ENCODE data around the gene PGGHG.
"Not testable (repeated sequence)": the region's sequence is repeated elsewhere in the genome, so short reads cannot be mapped to it uniquely, and the experiment has no call there.

PGGHG gene

DNA sequence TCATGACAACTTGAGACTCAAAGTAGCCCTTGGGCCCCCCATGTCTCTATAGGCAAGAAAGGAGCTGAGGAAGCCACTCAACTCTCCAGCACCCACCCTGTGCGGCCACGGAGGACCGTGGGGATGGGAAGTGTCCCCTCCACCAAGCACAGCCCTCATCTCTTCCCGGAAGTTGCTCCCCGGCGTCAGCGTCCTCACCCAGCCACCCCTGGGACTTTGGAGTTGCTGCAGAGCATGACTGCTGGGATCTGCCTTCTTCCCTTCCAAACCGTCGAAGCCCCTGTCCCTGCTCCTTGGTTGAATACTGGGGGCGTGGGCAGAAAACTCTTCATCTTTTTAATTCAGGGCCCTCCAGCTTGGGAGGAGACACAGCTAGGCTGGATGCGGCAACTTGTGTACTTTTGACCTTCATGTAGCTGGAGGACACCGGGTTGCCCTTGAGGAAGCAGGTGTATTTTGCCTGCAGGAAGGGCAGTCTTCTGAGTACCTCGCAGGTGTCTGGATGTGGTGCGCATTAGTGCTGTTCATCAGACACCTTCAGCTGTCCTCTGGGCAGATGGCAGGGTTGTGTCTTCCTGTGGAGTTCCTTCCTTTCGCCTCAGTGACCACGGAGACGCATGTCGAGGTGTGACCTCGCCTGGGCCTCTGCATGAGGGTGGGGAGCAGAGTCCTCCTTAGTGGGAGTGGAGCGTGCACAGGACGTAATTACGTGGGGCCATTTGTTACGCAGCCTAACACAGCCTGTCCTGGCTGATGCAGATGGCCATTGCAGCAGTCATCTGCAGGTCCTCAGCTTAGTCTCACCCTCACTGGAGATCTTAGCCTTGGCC lies 43.9 kb downstream of the PGGHG start:
- DNase-seq, result no peak

GRCh38 chr11:333616-334263 lies 44.8 kb downstream of the PGGHG start:
- DNase-seq, result not testable (repeated sequence)

- DNase-seq, result no peak
Measured at GRCh38 chr11:334264-334994, 45.5 kb downstream of the PGGHG start.

GRCh38 chr11:335779-336658 lies 47.1 kb downstream of the PGGHG start:
- DNase-seq, result no peak

- no peak for DNase-seq
Measured at GRCh38 chr11:336659-337198, 47.8 kb downstream of the PGGHG start.

- DNase-seq, result no peak
Measured at GRCh38 chr11:337711-338110, 48.8 kb downstream of the PGGHG start.

GRCh38 chr11:339963-340362 lies 51.0 kb downstream of the PGGHG start:
- DNase-seq, result no peak

DNA sequence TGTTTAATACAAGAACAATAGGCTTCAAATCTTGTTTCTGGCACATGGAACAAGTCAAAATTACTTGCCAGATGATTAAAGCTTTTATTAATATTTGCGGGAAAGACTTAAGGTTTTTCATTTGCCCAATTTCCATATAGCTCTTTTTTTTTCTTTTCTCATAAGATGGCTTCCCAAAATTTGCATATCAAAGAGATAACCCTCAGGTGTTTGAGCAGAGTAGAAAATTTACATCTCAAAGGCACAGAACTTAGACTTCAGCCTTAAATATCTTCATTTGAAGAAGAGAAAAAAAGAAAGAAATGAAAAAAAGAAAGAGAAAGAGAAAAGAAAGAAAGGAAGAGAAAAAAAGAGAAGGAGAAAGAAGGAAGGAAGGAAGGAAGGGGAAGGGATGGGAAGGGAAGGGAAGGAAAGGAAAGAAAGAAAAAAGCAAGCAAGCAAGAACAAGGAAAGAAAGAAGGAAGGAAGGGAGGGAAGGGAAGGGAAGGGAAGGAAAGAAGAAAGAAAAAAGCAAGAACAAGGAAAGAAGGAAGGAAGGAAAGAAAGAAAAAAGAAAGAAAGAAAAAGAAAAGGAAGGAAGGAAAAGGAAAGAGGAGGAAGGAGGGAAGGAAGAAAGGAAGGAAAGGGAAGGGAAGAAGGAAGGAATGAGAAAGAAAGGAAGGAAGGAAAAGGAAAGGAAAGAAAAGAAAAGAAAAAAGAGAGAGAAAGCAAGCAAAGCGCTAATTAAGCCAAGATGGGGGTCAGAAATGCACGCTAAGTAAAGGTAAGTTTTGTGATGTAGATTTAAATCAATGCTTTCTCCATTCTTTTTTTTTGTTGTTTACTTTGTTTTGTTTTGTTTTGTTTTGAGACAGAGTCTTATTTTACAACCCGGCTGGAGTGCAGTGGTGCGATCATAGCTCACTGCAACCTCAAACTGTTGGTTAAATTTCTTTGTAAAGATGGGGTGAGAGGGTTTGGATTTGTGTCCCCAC lies 51.9 kb downstream of the PGGHG start:
- DNase-seq, result no peak

- DNase-seq, result no peak
Measured at GRCh38 chr11:342328-342727, 53.4 kb downstream of the PGGHG start.

DNA sequence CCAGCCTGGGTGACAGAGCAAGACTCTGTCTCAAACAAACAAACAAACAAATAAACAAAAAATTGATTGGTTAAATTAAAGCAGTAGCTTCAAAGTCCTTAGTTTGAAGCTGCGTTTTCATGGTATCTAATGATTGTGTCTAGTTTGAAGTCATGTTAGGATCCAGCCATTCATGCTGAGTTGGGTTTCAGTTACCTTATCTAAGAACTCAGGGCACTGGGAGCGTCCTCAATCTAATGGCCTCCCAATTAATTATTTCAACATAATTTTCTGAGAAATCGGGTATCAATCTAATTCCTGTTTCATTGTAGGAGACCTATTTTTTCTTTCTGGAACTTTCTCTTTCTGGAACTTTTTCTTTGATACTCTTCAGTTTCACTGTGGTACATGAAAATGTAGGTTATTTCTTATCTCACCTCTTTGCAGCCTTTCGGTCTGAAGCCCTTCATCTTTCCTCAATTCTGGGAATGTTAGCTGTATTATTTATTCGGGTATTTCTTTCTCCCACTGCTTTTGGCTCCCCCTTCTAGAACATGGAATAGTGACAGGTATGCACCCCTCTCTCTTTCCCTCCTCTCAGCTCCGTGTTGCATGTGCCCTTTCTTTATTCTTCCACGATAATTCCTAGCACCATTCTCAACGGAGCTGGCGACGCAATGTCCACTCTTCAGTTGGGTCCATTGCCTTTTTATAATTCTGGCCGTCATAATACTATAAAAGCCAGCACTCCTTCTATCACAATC lies 56.1 kb downstream of the PGGHG start:
- no peak for DNase-seq

Data from NCI-H774 (cell line).